HL-60 (cell line): ENCODE results near the gene OR6V1.

Experiments
- DNase-seq, 2 experiments: peaks; one replicate each; pipeline ENCODE4 v3.0.0-alpha.2; 2010 to 2020; ENCODE audit warnings: low read depth in 1 of 2, low spot score in 1 of 2
- H3K27ac ChIP-seq: fragments of 250-450 bp; sonication (Bioruptor Pico); replicated peaks from 2 replicates; pipeline ENCODE4 v1.5.1; 2020; ENCODE audit warnings: mild to moderate bottlenecking, moderate library complexity
- H3K27me3 ChIP-seq: fragments of 250-450 bp; sonication (Bioruptor Pico); 2 replicates; pipeline ENCODE4 v1.5.1; 2021; ENCODE audit warnings: mild to moderate bottlenecking, moderate library complexity; ENCODE audit not compliant: insufficient read depth, poor library complexity, severe bottlenecking
- H3K4me3 ChIP-seq: replicated peaks from 2 replicates; pipeline ENCODE4 v1.5.1; 2011; ENCODE audit warnings: mild to moderate bottlenecking, control low read depth, low read length; ENCODE audit not compliant: insufficient read depth
- GABPA ChIP-seq: IDR thresholded peaks from 2 replicates; pipeline ENCODE4 v1.6.1; 2012; ENCODE audit warnings: low read depth
- POLR2AphosphoS5 ChIP-seq: IDR thresholded peaks from 2 replicates; pipeline ENCODE4 v1.6.1; 2012; ENCODE audit warnings: low read depth
- SPI1 ChIP-seq: IDR thresholded peaks from 2 replicates; pipeline ENCODE4 v1.6.1; 2012; ENCODE audit warnings: low read depth, mild to moderate bottlenecking, borderline replicate concordance
- TF ChIP-seq, protein P1 (sequence below): IDR thresholded peaks from 2 replicates; pipeline ENCODE4 v1.6.1; 2012; ENCODE audit warnings: low read depth; ENCODE audit not compliant: insufficient replicate concordance
- TF ChIP-seq, protein P2 (sequence below): IDR thresholded peaks from one replicate; pipeline ENCODE4 v1.5.1; 2011; ENCODE audit warnings: low read length, control low read depth, inconsistent platforms; ENCODE audit not compliant: insufficient read depth

Gene OR6V1

DNA sequence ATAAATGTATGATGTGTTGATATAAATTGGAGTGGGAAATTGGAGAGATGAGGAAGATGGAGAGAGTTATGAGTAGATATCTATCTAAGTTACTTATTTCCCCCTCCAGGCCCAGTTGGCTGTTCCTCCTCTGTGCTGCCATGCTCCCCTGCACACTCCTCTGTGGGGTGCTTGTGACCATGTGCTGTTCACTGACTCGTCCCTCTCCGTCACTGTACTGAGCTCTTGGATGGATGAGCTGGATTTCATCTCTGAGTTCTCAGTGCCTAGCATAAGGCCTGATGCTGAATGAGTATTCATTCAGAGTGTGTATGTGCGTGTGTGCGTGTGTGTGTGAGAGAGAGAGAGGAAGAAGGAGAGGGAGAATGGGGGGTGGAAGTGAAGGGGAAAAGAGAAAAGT, 39.7 kb upstream of the OR6V1 start:
- no peak overlapping the region for H3K4me3 ChIP-seq
- H3K27ac ChIP-seq, result no peak overlapping the region
- TF ChIP-seq POLR2AphosphoS5, result no peak
- no peak for TF ChIP-seq GABPA
- TF ChIP-seq SPI1, result no peak
- TF ChIP-seq, protein P1, sequence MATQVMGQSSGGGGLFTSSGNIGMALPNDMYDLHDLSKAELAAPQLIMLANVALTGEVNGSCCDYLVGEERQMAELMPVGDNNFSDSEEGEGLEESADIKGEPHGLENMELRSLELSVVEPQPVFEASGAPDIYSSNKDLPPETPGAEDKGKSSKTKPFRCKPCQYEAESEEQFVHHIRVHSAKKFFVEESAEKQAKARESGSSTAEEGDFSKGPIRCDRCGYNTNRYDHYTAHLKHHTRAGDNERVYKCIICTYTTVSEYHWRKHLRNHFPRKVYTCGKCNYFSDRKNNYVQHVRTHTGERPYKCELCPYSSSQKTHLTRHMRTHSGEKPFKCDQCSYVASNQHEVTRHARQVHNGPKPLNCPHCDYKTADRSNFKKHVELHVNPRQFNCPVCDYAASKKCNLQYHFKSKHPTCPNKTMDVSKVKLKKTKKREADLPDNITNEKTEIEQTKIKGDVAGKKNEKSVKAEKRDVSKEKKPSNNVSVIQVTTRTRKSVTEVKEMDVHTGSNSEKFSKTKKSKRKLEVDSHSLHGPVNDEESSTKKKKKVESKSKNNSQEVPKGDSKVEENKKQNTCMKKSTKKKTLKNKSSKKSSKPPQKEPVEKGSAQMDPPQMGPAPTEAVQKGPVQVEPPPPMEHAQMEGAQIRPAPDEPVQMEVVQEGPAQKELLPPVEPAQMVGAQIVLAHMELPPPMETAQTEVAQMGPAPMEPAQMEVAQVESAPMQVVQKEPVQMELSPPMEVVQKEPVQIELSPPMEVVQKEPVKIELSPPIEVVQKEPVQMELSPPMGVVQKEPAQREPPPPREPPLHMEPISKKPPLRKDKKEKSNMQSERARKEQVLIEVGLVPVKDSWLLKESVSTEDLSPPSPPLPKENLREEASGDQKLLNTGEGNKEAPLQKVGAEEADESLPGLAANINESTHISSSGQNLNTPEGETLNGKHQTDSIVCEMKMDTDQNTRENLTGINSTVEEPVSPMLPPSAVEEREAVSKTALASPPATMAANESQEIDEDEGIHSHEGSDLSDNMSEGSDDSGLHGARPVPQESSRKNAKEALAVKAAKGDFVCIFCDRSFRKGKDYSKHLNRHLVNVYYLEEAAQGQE, result no peak
- TF ChIP-seq, protein P2, sequence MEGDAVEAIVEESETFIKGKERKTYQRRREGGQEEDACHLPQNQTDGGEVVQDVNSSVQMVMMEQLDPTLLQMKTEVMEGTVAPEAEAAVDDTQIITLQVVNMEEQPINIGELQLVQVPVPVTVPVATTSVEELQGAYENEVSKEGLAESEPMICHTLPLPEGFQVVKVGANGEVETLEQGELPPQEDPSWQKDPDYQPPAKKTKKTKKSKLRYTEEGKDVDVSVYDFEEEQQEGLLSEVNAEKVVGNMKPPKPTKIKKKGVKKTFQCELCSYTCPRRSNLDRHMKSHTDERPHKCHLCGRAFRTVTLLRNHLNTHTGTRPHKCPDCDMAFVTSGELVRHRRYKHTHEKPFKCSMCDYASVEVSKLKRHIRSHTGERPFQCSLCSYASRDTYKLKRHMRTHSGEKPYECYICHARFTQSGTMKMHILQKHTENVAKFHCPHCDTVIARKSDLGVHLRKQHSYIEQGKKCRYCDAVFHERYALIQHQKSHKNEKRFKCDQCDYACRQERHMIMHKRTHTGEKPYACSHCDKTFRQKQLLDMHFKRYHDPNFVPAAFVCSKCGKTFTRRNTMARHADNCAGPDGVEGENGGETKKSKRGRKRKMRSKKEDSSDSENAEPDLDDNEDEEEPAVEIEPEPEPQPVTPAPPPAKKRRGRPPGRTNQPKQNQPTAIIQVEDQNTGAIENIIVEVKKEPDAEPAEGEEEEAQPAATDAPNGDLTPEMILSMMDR, result no peak
- DNase-seq, result no peak
- peaks cover 3% of the 10 kb centered on the region for H3K27me3 ChIP-seq

DNA sequence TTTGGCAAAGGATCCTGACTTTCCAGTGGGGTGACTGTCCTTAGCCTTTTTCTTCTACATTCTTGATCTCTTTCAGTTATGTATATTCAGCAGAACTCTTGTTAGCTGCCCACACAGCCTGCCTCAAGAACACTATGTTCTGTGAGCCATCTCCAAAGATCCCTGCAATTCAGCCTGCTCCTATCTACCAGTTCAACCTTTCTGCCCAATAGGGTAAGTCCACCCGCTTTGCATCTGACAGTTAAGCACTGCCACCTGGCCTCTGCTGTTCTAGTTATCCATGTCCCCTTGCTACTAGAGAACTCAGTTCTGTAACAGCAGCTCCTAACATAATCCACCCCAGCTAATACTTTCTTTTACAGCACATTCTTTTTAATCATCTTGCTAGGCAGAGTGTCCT, 38.7 kb upstream of the OR6V1 start:
- Histone ChIP-seq H3K4me3 (no peak overlapping the region), H3K27ac (no peak overlapping the region), H3K27me3 (peaks cover 3% of the 10 kb centered on the region)
- TF ChIP-seq GABPA (no peak), POLR2AphosphoS5 (no peak), SPI1 (no peak)
- TF ChIP-seq, protein P1, result no peak
- TF ChIP-seq, protein P2, result no peak
- no peak for DNase-seq

DNA sequence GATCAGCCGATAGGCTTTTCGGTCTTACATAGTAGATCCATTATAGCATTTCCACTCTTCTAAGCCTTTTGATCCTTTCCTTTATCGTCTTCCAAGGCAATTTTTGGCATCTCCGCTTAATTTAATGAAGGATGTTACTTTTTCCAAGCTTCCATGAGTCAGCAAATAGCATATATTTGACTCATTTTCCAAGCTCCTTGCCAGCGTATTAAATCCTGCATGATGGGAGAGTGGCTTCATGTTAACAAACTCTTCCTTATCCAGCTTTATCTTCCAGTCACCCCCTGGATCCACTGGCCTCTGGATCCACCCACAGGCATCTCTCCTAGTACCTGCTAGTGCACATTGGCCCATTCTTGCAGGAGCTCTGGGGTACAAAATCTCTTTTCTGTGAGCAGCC, 38.2 kb upstream of the OR6V1 start:
- DNase-seq, result no peak
- Histone ChIP-seq H3K27me3 (peaks cover 3% of the 10 kb centered on the region), H3K27ac (no peak overlapping the region), H3K4me3 (no peak overlapping the region)
- TF ChIP-seq SPI1 (no peak), POLR2AphosphoS5 (no peak), GABPA (no peak)
- TF ChIP-seq, protein P1, result no peak
- TF ChIP-seq, protein P2, result no peak
